NCI-H446 treated with DMSO at 0.1 percent for 48 hours (cell line): ENCODE measurements around the gene THEMIS.
"Not testable (repeated sequence)": the region's sequence is repeated elsewhere in the genome, so short reads cannot be mapped to it uniquely, and the experiment has no call there.

Experiments
- DNase-seq: peaks from one replicate; lab custom pipeline; 2025; lab: John Stamatoyannopoulos, UW

Gene THEMIS

GRCh38 chr6:127718694-127719093, 182.2 kb downstream of the THEMIS start:
- DNase-seq = no peak

GRCh38 chr6:127717384-127717783, 183.5 kb downstream of the THEMIS start:
- DNase-seq = no peak

GRCh38 chr6:127716465-127716864, 184.4 kb downstream of the THEMIS start:
- DNase-seq = no peak

GRCh38 chr6:127710668-127711067, 190.2 kb downstream of the THEMIS start:
- no peak for DNase-seq

- DNase-seq = no peak
These were observed 194.6 kb downstream of the THEMIS start for GRCh38 chr6:127706216-127706615.

- no peak for DNase-seq
These were observed 205.8 kb downstream of the THEMIS start for GRCh38 chr6:127695108-127695507.

- no peak for DNase-seq
These were observed 209.7 kb downstream of the THEMIS start for GRCh38 chr6:127691146-127691545.

- DNase-seq = no peak
These were observed 210.3 kb downstream of the THEMIS start for GRCh38 chr6:127690588-127690987.

GRCh38 chr6:127690092-127690491, 210.8 kb downstream of the THEMIS start:
- DNase-seq = no peak

GRCh38 chr6:127687490-127687889, 213.4 kb downstream of the THEMIS start:
- not testable (repeated sequence) for DNase-seq

- no peak for DNase-seq
These were observed 214.8 kb downstream of the THEMIS start for GRCh38 chr6:127686084-127686483.

- no peak for DNase-seq
These were observed 216.4 kb downstream of the THEMIS start for GRCh38 chr6:127684501-127684900.
